ENCODE data around the gene OR2D2.
"Not testable (repeated sequence)": the region's sequence is repeated elsewhere in the genome, so short reads cannot be mapped to it uniquely, and the experiment has no call there.

Gene OR2D2

GRCh38 chr11:6875761-6876160 is 16.5 kb downstream of the OR2D2 start:
- Histone ChIP-seq H3K4me3 (ENCODE audit: low read length) (no peak overlapping the region), H3K36me3 (ENCODE audit: control insufficient read depth, insufficient read depth, low read length) (no peaks in the 10 kb centered on the region), H3K27me3 (ENCODE audit: control insufficient read depth, insufficient read depth, low read length) (no peaks in the 10 kb centered on the region), H3K9me3 (ENCODE audit: control insufficient read depth, low read length) (no peaks in the 10 kb centered on the region), H3K9ac (ENCODE audit: low read length) (no peak overlapping the region), H3K4me1 (ENCODE audit: control insufficient read depth, insufficient read depth, low read length) (no peaks in the 10 kb centered on the region)

GRCh38 chr11:6871278-6871677 is 21.0 kb downstream of the OR2D2 start:
- Histone ChIP-seq H3K27me3 (ENCODE audit: control insufficient read depth, insufficient read depth, low read length) (no peaks in the 10 kb centered on the region), H3K9me3 (ENCODE audit: control insufficient read depth, low read length) (no peaks in the 10 kb centered on the region), H3K36me3 (ENCODE audit: control insufficient read depth, insufficient read depth, low read length) (no peaks in the 10 kb centered on the region), H3K4me3 (ENCODE audit: low read length) (no peak overlapping the region), H3K4me1 (ENCODE audit: control insufficient read depth, insufficient read depth, low read length) (no peaks in the 10 kb centered on the region), H3K9ac (ENCODE audit: low read length) (no peak overlapping the region)

GRCh38 chr11:6864438-6864837 is 27.9 kb downstream of the OR2D2 start:
- H3K27me3 ChIP-seq (ENCODE audit: control insufficient read depth, insufficient read depth, low read length), result no peaks in the 10 kb centered on the region
- H3K4me1 ChIP-seq (ENCODE audit: control insufficient read depth, insufficient read depth, low read length), result no peaks in the 10 kb centered on the region
- no peak overlapping the region for H3K4me3 ChIP-seq (ENCODE audit: low read length)
- H3K9ac ChIP-seq (ENCODE audit: low read length), result no peak overlapping the region
- no peaks in the 10 kb centered on the region for H3K9me3 ChIP-seq (ENCODE audit: control insufficient read depth, low read length)
- H3K36me3 ChIP-seq (ENCODE audit: control insufficient read depth, insufficient read depth, low read length), result no peaks in the 10 kb centered on the region

GRCh38 chr11:6862961-6863360 is 29.3 kb downstream of the OR2D2 start, which contains the start of gene OR10A2:
TSS of gene OR10A2 (plus strand) at chr11:6863057. CDS start at chr11:6869755, 6,698 bp downstream.
- no peaks in the 10 kb centered on the region for H3K4me1 ChIP-seq (ENCODE audit: control insufficient read depth, insufficient read depth, low read length)
- H3K9me3 ChIP-seq (ENCODE audit: control insufficient read depth, low read length), result no peaks in the 10 kb centered on the region
- no peak within 1 kb of the TSS for H3K9ac ChIP-seq (ENCODE audit: low read length)
- H3K4me3 ChIP-seq (ENCODE audit: low read length), result no peak within 1 kb of the TSS
- no peaks in the 10 kb centered on the region for H3K27me3 ChIP-seq (ENCODE audit: control insufficient read depth, insufficient read depth, low read length)
- H3K36me3 ChIP-seq (ENCODE audit: control insufficient read depth, insufficient read depth, low read length), result no peaks in the 10 kb centered on the region

DNA sequence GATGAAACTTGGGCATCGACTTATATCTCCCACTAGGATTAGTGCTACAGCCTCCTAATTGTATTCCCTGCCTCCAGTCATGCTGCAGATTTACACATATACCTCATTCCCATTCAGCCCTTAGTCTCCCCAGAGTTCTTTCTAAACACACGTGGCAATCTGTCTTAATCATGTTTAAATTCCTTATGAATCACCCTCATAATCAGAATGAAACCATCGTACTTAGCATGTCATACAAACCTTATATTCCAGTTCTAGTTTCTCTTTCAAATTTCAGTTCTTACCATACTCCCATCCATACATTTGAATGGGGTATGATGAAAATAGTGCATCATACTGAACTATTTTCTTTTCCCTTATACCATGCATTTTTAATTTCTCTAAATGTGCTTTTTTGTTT is 35.4 kb downstream of the OR2D2 start:
- Histone ChIP-seq H3K27me3 (ENCODE audit: control insufficient read depth, insufficient read depth, low read length) (no peaks in the 10 kb centered on the region), H3K4me1 (ENCODE audit: control insufficient read depth, insufficient read depth, low read length) (no peaks in the 10 kb centered on the region), H3K9ac (ENCODE audit: low read length) (no peak overlapping the region), H3K4me3 (ENCODE audit: low read length) (no peak overlapping the region), H3K9me3 (ENCODE audit: control insufficient read depth, low read length) (no peaks in the 10 kb centered on the region), H3K36me3 (ENCODE audit: control insufficient read depth, insufficient read depth, low read length) (no peaks in the 10 kb centered on the region)

DNA sequence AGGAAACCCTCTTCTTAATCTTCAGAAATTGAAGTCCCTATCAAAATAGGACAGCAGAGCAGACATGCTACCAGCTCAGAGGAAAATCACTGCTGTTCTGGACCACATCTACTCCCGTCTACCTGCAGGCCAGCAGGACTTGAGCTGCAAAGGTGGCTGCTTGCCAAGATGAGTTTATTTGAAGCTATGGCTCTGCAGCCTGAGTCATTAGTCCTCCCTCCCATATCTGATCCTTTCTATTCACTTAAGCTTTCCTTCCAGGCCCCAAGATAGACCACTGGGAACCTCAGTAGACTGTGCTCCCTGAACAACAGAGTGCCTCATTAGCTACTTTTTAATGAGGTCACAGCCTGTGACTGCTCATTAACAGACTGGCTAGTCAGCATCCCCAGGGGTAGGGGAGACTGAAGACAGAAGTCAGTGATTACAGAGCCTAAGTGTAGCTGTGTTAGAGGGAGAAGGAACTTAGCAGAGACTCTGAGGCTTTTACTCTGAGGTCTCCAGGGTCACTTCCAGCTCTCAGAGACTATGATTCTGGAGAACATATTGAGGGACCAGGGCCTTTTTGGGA is 36.2 kb downstream of the OR2D2 start:
- H3K4me1 ChIP-seq (ENCODE audit: control insufficient read depth, insufficient read depth, low read length), result no peaks in the 10 kb centered on the region
- no peaks in the 10 kb centered on the region for H3K36me3 ChIP-seq (ENCODE audit: control insufficient read depth, insufficient read depth, low read length)
- no peak overlapping the region for H3K4me3 ChIP-seq (ENCODE audit: low read length)
- no peak overlapping the region for H3K9ac ChIP-seq (ENCODE audit: low read length)
- H3K27me3 ChIP-seq (ENCODE audit: control insufficient read depth, insufficient read depth, low read length), result no peaks in the 10 kb centered on the region
- no peaks in the 10 kb centered on the region for H3K9me3 ChIP-seq (ENCODE audit: control insufficient read depth, low read length)

GRCh38 chr11:6854801-6855200 is 37.5 kb downstream of the OR2D2 start:
- H3K27me3 ChIP-seq (ENCODE audit: control insufficient read depth, insufficient read depth, low read length); H3K4me1 ChIP-seq (ENCODE audit: control insufficient read depth, insufficient read depth, low read length); H3K4me3 ChIP-seq (ENCODE audit: low read length); H3K36me3 ChIP-seq (ENCODE audit: control insufficient read depth, insufficient read depth, low read length); H3K9me3 ChIP-seq (ENCODE audit: control insufficient read depth, low read length); H3K9ac ChIP-seq (ENCODE audit: low read length): not testable (repeated sequence)

DNA sequence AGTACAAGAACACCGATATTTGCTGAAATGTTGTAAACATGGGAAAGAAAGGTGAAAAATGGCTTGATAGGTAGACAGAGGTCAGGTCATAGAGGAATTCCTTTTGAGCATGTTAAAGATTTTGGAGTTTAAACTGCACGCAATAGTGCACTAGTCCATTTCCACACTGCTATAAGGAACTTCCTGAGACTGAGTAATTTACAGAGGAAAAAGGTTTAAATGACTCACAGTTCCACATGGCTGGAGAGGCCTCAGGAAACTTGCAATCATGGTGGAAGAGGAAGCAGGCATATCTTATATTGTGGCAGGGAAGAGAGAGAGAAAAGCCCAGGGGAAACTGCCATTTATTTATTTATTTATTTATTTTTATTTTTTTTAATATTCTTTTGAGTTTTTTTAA is 41.8 kb downstream of the OR2D2 start:
- H3K9ac ChIP-seq (ENCODE audit: low read length), result no peak overlapping the region
- no peaks in the 10 kb centered on the region for H3K9me3 ChIP-seq (ENCODE audit: control insufficient read depth, low read length)
- H3K36me3 ChIP-seq (ENCODE audit: control insufficient read depth, insufficient read depth, low read length), result no peaks in the 10 kb centered on the region
- H3K27me3 ChIP-seq (ENCODE audit: control insufficient read depth, insufficient read depth, low read length), result no peaks in the 10 kb centered on the region
- no peaks in the 10 kb centered on the region for H3K4me1 ChIP-seq (ENCODE audit: control insufficient read depth, insufficient read depth, low read length)
- H3K4me3 ChIP-seq (ENCODE audit: low read length), result no peak overlapping the region

GRCh38 chr11:6845383-6845782 is 46.9 kb downstream of the OR2D2 start, which contains the start of gene OR10A5:
TSS of gene OR10A5 (plus strand) at chr11:6845683. CDS start at chr11:6845683, 0 bp downstream.
- H3K4me3 ChIP-seq (ENCODE audit: low read length), result no peak within 1 kb of the TSS
- H3K4me1 ChIP-seq (ENCODE audit: control insufficient read depth, insufficient read depth, low read length), result no peaks in the 10 kb centered on the region
- H3K9ac ChIP-seq (ENCODE audit: low read length), result no peak within 1 kb of the TSS
- no peaks in the 10 kb centered on the region for H3K27me3 ChIP-seq (ENCODE audit: control insufficient read depth, insufficient read depth, low read length)
- no peaks in the 10 kb centered on the region for H3K36me3 ChIP-seq (ENCODE audit: control insufficient read depth, insufficient read depth, low read length)
- H3K9me3 ChIP-seq (ENCODE audit: control insufficient read depth, low read length), result no peaks in the 10 kb centered on the region

DNA sequence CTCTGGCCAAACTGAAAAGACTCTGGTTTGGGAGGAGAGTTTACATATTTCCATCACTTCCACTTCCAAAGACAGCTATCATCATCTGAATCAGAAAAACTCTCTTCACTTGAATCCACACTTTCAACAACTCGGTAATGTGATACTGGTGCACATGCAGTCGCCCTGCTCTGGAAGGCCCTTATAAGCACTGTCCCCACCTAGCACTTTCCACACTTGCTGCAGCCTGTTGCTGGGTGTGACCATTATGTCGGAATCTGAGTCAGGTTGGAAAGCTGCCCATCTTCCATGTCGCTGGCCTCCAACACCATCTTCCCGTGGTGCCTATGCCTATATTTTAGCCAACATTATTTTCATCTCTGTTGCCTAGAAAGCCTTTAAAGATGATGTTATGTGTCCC is 47.9 kb downstream of the OR2D2 start:
- no peaks in the 10 kb centered on the region for H3K4me1 ChIP-seq (ENCODE audit: control insufficient read depth, insufficient read depth, low read length)
- no peak overlapping the region for H3K9ac ChIP-seq (ENCODE audit: low read length)
- no peaks in the 10 kb centered on the region for H3K27me3 ChIP-seq (ENCODE audit: control insufficient read depth, insufficient read depth, low read length)
- no peak overlapping the region for H3K4me3 ChIP-seq (ENCODE audit: low read length)
- H3K9me3 ChIP-seq (ENCODE audit: control insufficient read depth, low read length), result no peaks in the 10 kb centered on the region
- H3K36me3 ChIP-seq (ENCODE audit: control insufficient read depth, insufficient read depth, low read length), result no peaks in the 10 kb centered on the region

DNA sequence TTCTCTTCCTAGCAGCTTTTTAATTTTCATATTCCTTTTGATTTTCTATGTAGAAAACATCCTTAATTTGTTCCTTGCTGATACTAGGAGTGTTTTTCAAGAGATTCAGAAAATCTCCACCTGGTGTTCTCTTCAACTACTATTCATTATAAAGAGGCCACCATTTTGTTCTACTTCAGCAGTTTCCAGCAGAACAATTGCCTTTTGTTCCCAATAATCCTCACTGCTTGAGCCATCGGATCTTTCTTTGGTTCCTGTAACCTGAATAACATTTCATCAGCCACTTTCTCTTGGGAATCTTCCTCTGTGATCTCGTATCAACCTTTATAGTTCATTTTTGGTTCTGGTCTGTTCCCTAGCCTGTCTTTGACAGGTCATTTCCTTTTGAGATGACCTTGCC is 48.6 kb downstream of the OR2D2 start:
- Histone ChIP-seq H3K9ac (ENCODE audit: low read length) (no peak overlapping the region), H3K4me1 (ENCODE audit: control insufficient read depth, insufficient read depth, low read length) (no peaks in the 10 kb centered on the region), H3K4me3 (ENCODE audit: low read length) (no peak overlapping the region), H3K36me3 (ENCODE audit: control insufficient read depth, insufficient read depth, low read length) (no peaks in the 10 kb centered on the region), H3K27me3 (ENCODE audit: control insufficient read depth, insufficient read depth, low read length) (no peaks in the 10 kb centered on the region), H3K9me3 (ENCODE audit: control insufficient read depth, low read length) (no peaks in the 10 kb centered on the region)

DNA sequence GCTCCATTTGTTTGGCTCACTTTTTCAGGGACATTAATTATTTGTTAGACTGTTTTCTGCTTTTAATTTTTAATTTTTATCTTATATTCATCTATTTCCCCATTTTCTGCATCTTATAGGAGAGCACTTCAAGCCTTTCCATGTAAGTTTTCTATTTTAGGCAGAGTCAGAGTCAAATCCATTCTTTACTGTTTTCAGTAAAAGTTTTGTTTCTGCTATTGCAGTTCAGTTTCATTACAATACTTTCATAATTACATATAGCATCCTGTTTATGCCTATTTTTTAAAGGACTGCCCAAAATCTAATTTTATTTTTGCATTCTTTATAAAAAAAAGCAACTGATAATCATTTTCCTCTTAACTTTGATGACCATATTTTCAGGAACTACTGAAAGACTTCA is 50.6 kb downstream of the OR2D2 start:
- Histone ChIP-seq H3K9me3 (ENCODE audit: control insufficient read depth, low read length) (no peaks in the 10 kb centered on the region), H3K36me3 (ENCODE audit: control insufficient read depth, insufficient read depth, low read length) (no peaks in the 10 kb centered on the region), H3K9ac (ENCODE audit: low read length) (no peak overlapping the region), H3K4me1 (ENCODE audit: control insufficient read depth, insufficient read depth, low read length) (no peaks in the 10 kb centered on the region), H3K27me3 (ENCODE audit: control insufficient read depth, insufficient read depth, low read length) (no peaks in the 10 kb centered on the region), H3K4me3 (ENCODE audit: low read length) (no peak overlapping the region)
